IMR-90 (cell line): Measurements from ENCODE around the gene C17orf100. TPM values are rescaled to one million over a fixed set of nuclear protein-coding genes. Genes with fewer than 3 reads are reported as not detected.

ENCODE experiments used
- ATAC-seq: fragments of 200-7000 bp; cut with Tn5 transposase; 2 replicates; pipeline ENCODE4 v1.9.1; 2020; ENCODE audit warnings: low read depth, mild to moderate bottlenecking, moderate library complexity
- BruUV-seq: library from RNA; stranded (reverse); fragments of 400-500 nt; replicated peaks from 2 replicates; lab custom pipeline; 2021; lab: Mats Ljungman, UMichigan
- CTCF ChIA-PET: fragments of 300-600 bp; formaldehyde crosslinking; extraction: SDS; loops from one replicate; lab custom pipeline; 2021; ENCODE audit warnings: antibody characterized with exemption; lab: Yijun Ruan, JAX
- POLR2A ChIA-PET: fragments of 300-600 bp; sonication (Branson Sonifier 250); formaldehyde crosslinking; loops from one replicate; lab custom pipeline; 2022; ENCODE audit warnings: antibody characterized with exemption; ENCODE audit not compliant: unreplicated experiment; lab: Charles Lee
- DNase-seq: peaks from one replicate; pipeline ENCODE4 v3.0.0; 2013
- H2AFZ ChIP-seq: replicated peaks from 2 replicates; pipeline ENCODE3; 2013; ENCODE audit warnings: low read length, mild to moderate bottlenecking; ENCODE audit not compliant: poor library complexity
- H2AK5ac ChIP-seq: 2 replicates; pipeline ENCODE4 v1.6.1; 2013; ENCODE audit warnings: low read depth, low read length, inconsistent platforms
- H2AK9ac ChIP-seq: replicated peaks from 2 replicates; pipeline ENCODE3; 2013; ENCODE audit warnings: mild to moderate bottlenecking, low read depth, low read length, moderate library complexity; ENCODE audit not compliant: poor library complexity
- H2BK120ac ChIP-seq: 2 replicates; pipeline ENCODE4 v1.6.1; 2013; ENCODE audit warnings: low read depth, low read length, inconsistent platforms
- H2BK15ac ChIP-seq: 3 replicates; pipeline ENCODE4 v1.6.1; 2013; ENCODE audit warnings: low read depth, low read length, inconsistent platforms
- H2BK20ac ChIP-seq: 2 replicates; pipeline ENCODE4 v1.6.1; 2013; ENCODE audit warnings: low read depth, mild to moderate bottlenecking, inconsistent platforms, low read length, moderate library complexity
- H2BK5ac ChIP-seq: 2 replicates; pipeline ENCODE4 v1.6.1; 2013; ENCODE audit warnings: mild to moderate bottlenecking, low read depth, low read length, inconsistent platforms; ENCODE audit not compliant: poor library complexity, severe bottlenecking
- H3K14ac ChIP-seq: replicated peaks from 2 replicates; pipeline ENCODE4 v1.6.1; 2013; ENCODE audit warnings: low read depth, low read length, inconsistent platforms
- H3K18ac ChIP-seq: 2 replicates; pipeline ENCODE4 v1.6.1; 2013; ENCODE audit warnings: low read depth, low read length, control low read depth
- H3K23ac ChIP-seq: 2 replicates; pipeline ENCODE4 v1.6.1; 2013; ENCODE audit warnings: low read depth, low read length, inconsistent platforms
- H3K27ac ChIP-seq: 2 replicates; pipeline ENCODE4 v1.5.1; 2013; ENCODE audit warnings: mild to moderate bottlenecking, control low read depth, low read length; ENCODE audit not compliant: insufficient read depth
- H3K27me3 ChIP-seq: 2 replicates; pipeline ENCODE4 v1.6.1; 2013; ENCODE audit warnings: low read length; ENCODE audit not compliant: control insufficient read depth, insufficient read depth
- H3K36me3 ChIP-seq: 2 replicates; pipeline ENCODE4 v1.6.1; 2013; ENCODE audit warnings: low read length, mixed read lengths; ENCODE audit not compliant: control insufficient read depth, insufficient read depth
- H3K4ac ChIP-seq: 2 replicates; pipeline ENCODE4 v1.6.1; 2013; ENCODE audit warnings: low read depth, low read length, inconsistent platforms
- H3K4me1 ChIP-seq: 2 replicates; pipeline ENCODE4 v1.6.1; 2013; ENCODE audit warnings: low read length, mixed read lengths; ENCODE audit not compliant: control insufficient read depth, insufficient read depth
- H3K4me2 ChIP-seq: 2 replicates; pipeline ENCODE4 v1.6.1; 2013; ENCODE audit warnings: low read depth, mild to moderate bottlenecking, control low read depth, low read length, moderate library complexity
- H3K4me3 ChIP-seq: 2 replicates; pipeline ENCODE4 v1.5.1; 2013; ENCODE audit warnings: low read depth, mild to moderate bottlenecking, control low read depth, low read length, moderate library complexity; ENCODE audit not compliant: insufficient read depth
- H3K56ac ChIP-seq: 2 replicates; pipeline ENCODE4 v1.6.1; 2013; ENCODE audit warnings: low read length, inconsistent platforms; ENCODE audit not compliant: insufficient read depth; ENCODE audit errors: extremely low read depth
- H3K79me1 ChIP-seq, 2 experiments: 2 replicates each; pipeline ENCODE4 v1.6.1; 2013; ENCODE audit warnings: low read length in 2 of 2, inconsistent platforms in 1 of 2, low read depth in 1 of 2
- H3K9ac ChIP-seq: 2 replicates; pipeline ENCODE4 v1.6.1; 2013; ENCODE audit warnings: low read depth, low read length, control low read depth
- H3K9me1 ChIP-seq: 2 replicates; pipeline ENCODE4 v1.6.1; 2013; ENCODE audit warnings: low read length, inconsistent platforms; ENCODE audit not compliant: insufficient read depth
- H3K9me3 ChIP-seq: 2 replicates; pipeline ENCODE4 v1.6.1; 2013; ENCODE audit warnings: low read length; ENCODE audit not compliant: control insufficient read depth, insufficient read depth
- H4K20me1 ChIP-seq: 2 replicates; pipeline ENCODE4 v1.6.1; 2013; ENCODE audit warnings: low read length, inconsistent platforms; ENCODE audit not compliant: insufficient read depth
- H4K5ac ChIP-seq: 2 replicates; pipeline ENCODE4 v1.6.1; 2013; ENCODE audit warnings: mild to moderate bottlenecking, low read depth, low read length, control low read depth
- H4K8ac ChIP-seq, 2 experiments: 2 replicates each; pipeline ENCODE4 v1.6.1; 2013; ENCODE audit warnings: low read depth in 2 of 2, low read length in 2 of 2, control low read depth in 1 of 2, inconsistent platforms in 1 of 2
- H4K91ac ChIP-seq: 2 replicates; pipeline ENCODE4 v1.6.1; 2013; ENCODE audit warnings: low read depth, low read length, inconsistent platforms; ENCODE audit not compliant: insufficient read depth
- CEBPB ChIP-seq: IDR thresholded peaks from 2 replicates; pipeline ENCODE4 v1.6.1; 2012; ENCODE audit warnings: low read depth, low read length, improper control_type of control experiment
- CHD1 ChIP-seq: IDR thresholded peaks from 2 replicates; pipeline ENCODE4 v1.6.1; 2012; ENCODE audit warnings: low read depth, low read length, improper control_type of control experiment
- FOS ChIP-seq: fragments of 150-350 bp; IDR thresholded peaks from 2 replicates; pipeline ENCODE4 v1.6.1; 2016; ENCODE audit warnings: low read depth, low read length
- MAFK ChIP-seq: IDR thresholded peaks from 2 replicates; pipeline ENCODE4 v1.6.1; 2012; ENCODE audit warnings: low read depth, low read length, improper control_type of control experiment
- MAZ ChIP-seq: IDR thresholded peaks from 2 replicates; pipeline ENCODE4 v1.6.1; 2012; ENCODE audit warnings: low read depth, mild to moderate bottlenecking, low read length, improper control_type of control experiment, moderate library complexity, borderline replicate concordance
- MXI1 ChIP-seq: IDR thresholded peaks from 2 replicates; pipeline ENCODE4 v1.6.1; 2012; ENCODE audit warnings: low read depth, mild to moderate bottlenecking, low read length, moderate library complexity, borderline replicate concordance
- NFE2L2 ChIP-seq: fragments of 150-350 bp; IDR thresholded peaks from 2 replicates; pipeline ENCODE4 v1.6.1; 2016; ENCODE audit warnings: low read depth, mild to moderate bottlenecking, low read length
- POLR2A ChIP-seq: IDR thresholded peaks from 2 replicates; pipeline ENCODE4 v1.6.1; 2012; ENCODE audit warnings: mild to moderate bottlenecking, low read depth, low read length
- RAD21 ChIP-seq: IDR thresholded peaks from 2 replicates; pipeline ENCODE4 v1.6.1; 2012; ENCODE audit warnings: low read length, improper control_type of control experiment
- RFX5 ChIP-seq: IDR thresholded peaks from 2 replicates; pipeline ENCODE4 v1.8.0; 2012; ENCODE audit warnings: low read depth, mild to moderate bottlenecking, low read length, moderate library complexity
- SMC3 ChIP-seq: fragments of 150-350 bp; IDR thresholded peaks from 2 replicates; pipeline ENCODE4 v1.6.1; 2016; ENCODE audit warnings: low read depth, mild to moderate bottlenecking, antibody characterized with exemption, low read length, moderate library complexity
- WGBS, 2 experiments: methylation state at CpG; one replicate each; pipeline versions ENCODE4 v1.1.5 to v1.1.7; 2013; ENCODE audit warnings: missing lambda C conversion rate in 2 of 2; ENCODE audit not compliant: insufficient read length in 1 of 2; ENCODE audit errors: extremely low coverage in 2 of 2; 5-methylcytosine and 5-hydroxymethylcytosine counted together
- dilution Hi-C: fragments of 300-500 bp; cut with HindIII; formaldehyde crosslinking; loops from one replicate; pipeline ENCODE4 v1.14.3; 2018; ENCODE audit warnings: low sequenced_read_pairs; ENCODE audit not compliant: unreplicated experiment
- in situ Hi-C: fragments of 300-500 bp; cut with MboI; formaldehyde crosslinking; loops from 3 replicates; pipeline ENCODE4 v1.14.3; 2019; ENCODE audit warnings: low sequenced_read_pairs, inconsistent platforms, mixed read lengths
- intact Hi-C: fragments of 100-400 bp; cut with micrococcal nuclease; formaldehyde crosslinking; loops from 2 replicates; pipeline ENCODE4 v1.10.0; 2022
- polyA plus RNA-seq, 3 experiments: library from polyadenylated mRNA; depleted of rRNA; stranded (reverse); fragments of >200 nt; gene quantifications; 2 replicates each; pipeline ENCODE4 v1.2.3, GENCODE V29; 2012; ENCODE audit warnings: low replicate concordance in 1 of 3
- total RNA-seq: library from RNA; depleted of rRNA; stranded (reverse); fragments of >200 nt; gene quantifications from 2 replicates; pipeline ENCODE4 v1.2.3, GENCODE V29; 2012
- TF ChIP-seq, protein P1 (sequence below): conservative IDR thresholded peaks from 2 replicates; pipeline ENCODE4 v1.5.1; 2012; ENCODE audit warnings: mild to moderate bottlenecking, low read depth, low read length, improper control_type of control experiment
- TF ChIP-seq, protein P2 (sequence below): fragments of 150-350 bp; IDR thresholded peaks from 2 replicates; pipeline ENCODE4 v1.6.1; 2017; ENCODE audit warnings: mild to moderate bottlenecking, antibody characterized with exemption, low read length, low read depth
- TF ChIP-seq, protein P3 (sequence below): fragments of 150-350 bp; IDR thresholded peaks from 2 replicates; pipeline ENCODE4 v1.6.1; 2016; ENCODE audit warnings: low read depth, mild to moderate bottlenecking, low read length, moderate library complexity, borderline replicate concordance

C17orf100 gene
- total and polyA plus RNA-seq, 2 of the 4 experiments (the other 2 are of a cell fraction): 0.18 to 1.8 TPM

DNA sequence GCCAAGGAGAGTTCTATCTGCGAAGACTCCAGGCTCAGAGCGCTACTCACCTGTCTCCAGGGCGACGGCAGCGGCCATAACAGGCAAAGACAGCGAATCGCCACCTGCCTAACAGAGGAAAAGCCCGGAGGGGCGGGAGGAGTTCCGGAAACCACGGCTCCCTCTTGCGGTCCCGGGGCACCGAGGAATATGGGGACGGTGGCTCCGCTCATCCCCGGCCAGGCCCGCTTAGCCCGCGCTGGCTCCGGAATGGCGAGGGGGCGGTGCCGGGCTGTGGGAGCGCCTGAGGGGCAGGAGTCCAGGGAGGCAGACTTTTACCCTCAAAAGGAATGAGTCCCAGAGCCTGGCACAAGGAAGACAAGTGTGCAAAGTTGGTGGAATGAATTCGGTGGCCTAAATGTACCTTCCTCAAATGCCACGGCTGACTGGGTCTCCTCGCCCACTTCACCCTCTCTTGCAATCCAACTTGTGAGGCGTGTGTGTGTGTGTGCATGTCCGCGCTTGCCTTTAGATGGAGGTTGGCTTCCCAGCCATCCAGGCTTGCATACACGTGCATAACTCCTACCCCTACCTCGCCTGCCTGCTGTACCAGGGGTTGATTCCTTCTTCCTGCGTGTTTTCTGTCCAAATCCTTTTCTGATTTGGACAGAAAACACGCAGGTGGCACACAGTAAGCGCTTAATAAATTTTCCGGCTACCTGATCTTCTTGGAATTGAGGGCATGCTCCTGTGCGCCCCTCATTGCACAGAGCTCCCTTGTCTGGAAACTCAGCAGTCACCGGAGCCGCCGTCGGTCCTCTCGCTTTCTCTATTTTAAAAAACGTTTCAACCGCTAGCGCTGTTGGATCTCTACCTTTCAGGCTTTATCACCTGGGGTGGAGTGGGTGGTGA is 3.5 kb downstream of the C17orf100 start:
- Histone ChIP-seq H2BK5ac (no peak overlapping the region), H3K4me3 (no peak overlapping the region), H2BK20ac (no peak overlapping the region), H3K9me3 (no peaks in the 10 kb centered on the region; the same call in 1 of the 2 replicates), H3K4me2 (no peak overlapping the region; the same call in 1 of the 2 replicates), H3K4ac (no peak overlapping the region), H3K27me3 (peaks cover 37% of the 10 kb centered on the region), H2AK5ac (no peak overlapping the region), H2AFZ (peak overlapping the region; percentile 49), H3K9ac (no peak overlapping the region), H3K36me3 (no peaks in the 10 kb centered on the region), H4K5ac (no peak overlapping the region), H2BK15ac (no peak overlapping the region), H4K8ac (no peak overlapping the region), H3K18ac (no peak overlapping the region), H3K79me1 (peaks cover 4 to 17% of the 10 kb centered on the region in 2 experiments; a peak in 3 of 4 replicates), H3K4me1 (0 out of 2 replicates have a peak, but pooled peaks cover 6% of the 10 kb centered on the region), H3K23ac (peak overlapping the region; percentile 80; the same call in 1 of the 2 replicates), H2BK120ac (no peak overlapping the region), H3K14ac (no peak overlapping the region; the same call in 1 of the 2 replicates), H4K20me1 (peaks cover 7% of the 10 kb centered on the region), H4K91ac (no peak overlapping the region), H3K9me1 (0 out of 2 replicates have a peak, but pooled peaks cover 5% of the 10 kb centered on the region), H3K56ac (no peak overlapping the region), H2AK9ac (no peak overlapping the region), H3K27ac (no peak overlapping the region)
- ChIA-PET POLR2A (no interaction called here), CTCF (no interaction called here)
- in situ Hi-C loops: no loop called here
- DNase-seq: no peak
- WGBS, 2 experiments: 17% methylated on average over 5 of the region's 46 CpGs; no CpG with 5 or more reads in 1 of the 2 experiments
- no peak for ATAC-seq
- intact Hi-C loops: loop anchor here (10.0 kb wide), 1 partner anchor 1070 kb away; the partner anchor contains the start of gene NLRP1
- dilution Hi-C loops: no loop called here
- no TSS peak for BruUV-seq
- no peak for TF ChIP-seq RFX5
- TF ChIP-seq, protein P1, sequence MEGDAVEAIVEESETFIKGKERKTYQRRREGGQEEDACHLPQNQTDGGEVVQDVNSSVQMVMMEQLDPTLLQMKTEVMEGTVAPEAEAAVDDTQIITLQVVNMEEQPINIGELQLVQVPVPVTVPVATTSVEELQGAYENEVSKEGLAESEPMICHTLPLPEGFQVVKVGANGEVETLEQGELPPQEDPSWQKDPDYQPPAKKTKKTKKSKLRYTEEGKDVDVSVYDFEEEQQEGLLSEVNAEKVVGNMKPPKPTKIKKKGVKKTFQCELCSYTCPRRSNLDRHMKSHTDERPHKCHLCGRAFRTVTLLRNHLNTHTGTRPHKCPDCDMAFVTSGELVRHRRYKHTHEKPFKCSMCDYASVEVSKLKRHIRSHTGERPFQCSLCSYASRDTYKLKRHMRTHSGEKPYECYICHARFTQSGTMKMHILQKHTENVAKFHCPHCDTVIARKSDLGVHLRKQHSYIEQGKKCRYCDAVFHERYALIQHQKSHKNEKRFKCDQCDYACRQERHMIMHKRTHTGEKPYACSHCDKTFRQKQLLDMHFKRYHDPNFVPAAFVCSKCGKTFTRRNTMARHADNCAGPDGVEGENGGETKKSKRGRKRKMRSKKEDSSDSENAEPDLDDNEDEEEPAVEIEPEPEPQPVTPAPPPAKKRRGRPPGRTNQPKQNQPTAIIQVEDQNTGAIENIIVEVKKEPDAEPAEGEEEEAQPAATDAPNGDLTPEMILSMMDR: no peak
- no peak for TF ChIP-seq POLR2A
- TF ChIP-seq, protein P2, sequence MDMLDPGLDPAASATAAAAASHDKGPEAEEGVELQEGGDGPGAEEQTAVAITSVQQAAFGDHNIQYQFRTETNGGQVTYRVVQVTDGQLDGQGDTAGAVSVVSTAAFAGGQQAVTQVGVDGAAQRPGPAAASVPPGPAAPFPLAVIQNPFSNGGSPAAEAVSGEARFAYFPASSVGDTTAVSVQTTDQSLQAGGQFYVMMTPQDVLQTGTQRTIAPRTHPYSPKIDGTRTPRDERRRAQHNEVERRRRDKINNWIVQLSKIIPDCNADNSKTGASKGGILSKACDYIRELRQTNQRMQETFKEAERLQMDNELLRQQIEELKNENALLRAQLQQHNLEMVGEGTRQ: no peak
- no peak for TF ChIP-seq MXI1
- no peak for TF ChIP-seq SMC3
- TF ChIP-seq CHD1: no peak
- TF ChIP-seq NFE2L2: no peak
- TF ChIP-seq FOS: no peak
- no peak for TF ChIP-seq CEBPB
- TF ChIP-seq RAD21: no peak
- no peak for TF ChIP-seq MAFK
- no peak for TF ChIP-seq MAZ
- TF ChIP-seq, protein P3, sequence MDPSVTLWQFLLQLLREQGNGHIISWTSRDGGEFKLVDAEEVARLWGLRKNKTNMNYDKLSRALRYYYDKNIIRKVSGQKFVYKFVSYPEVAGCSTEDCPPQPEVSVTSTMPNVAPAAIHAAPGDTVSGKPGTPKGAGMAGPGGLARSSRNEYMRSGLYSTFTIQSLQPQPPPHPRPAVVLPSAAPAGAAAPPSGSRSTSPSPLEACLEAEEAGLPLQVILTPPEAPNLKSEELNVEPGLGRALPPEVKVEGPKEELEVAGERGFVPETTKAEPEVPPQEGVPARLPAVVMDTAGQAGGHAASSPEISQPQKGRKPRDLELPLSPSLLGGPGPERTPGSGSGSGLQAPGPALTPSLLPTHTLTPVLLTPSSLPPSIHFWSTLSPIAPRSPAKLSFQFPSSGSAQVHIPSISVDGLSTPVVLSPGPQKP: no peak
